PC-3 (cell line): ENCODE measurements around the gene GULP1. TPM values are rescaled to one million over a fixed set of nuclear protein-coding genes. Genes with fewer than 3 reads are reported as not detected.

Source experiments
- ATAC-seq: fragments of 200-7000 bp; cut with Tn5 transposase; 2 replicates; pipeline ENCODE4 v1.9.1; 2020; ENCODE audit warnings: mild to moderate bottlenecking, moderate library complexity
- BruUV-seq: library from RNA; stranded (reverse); fragments of 400-500 nt; replicated peaks from 2 replicates; lab custom pipeline; 2021; lab: Mats Ljungman, UMichigan
- CTCF ChIA-PET: fragments of 300-600 bp; sonication (Branson Sonifier 250); formaldehyde crosslinking; loops from one replicate; lab custom pipeline; 2022; ENCODE audit warnings: antibody characterized with exemption; lab: Charles Lee
- POLR2A ChIA-PET: fragments of 300-600 bp; sonication (Branson Sonifier 250); formaldehyde crosslinking; loops from one replicate; lab custom pipeline; 2022; ENCODE audit warnings: antibody characterized with exemption; ENCODE audit not compliant: unreplicated experiment; lab: Charles Lee
- DNase-seq: peaks from one replicate; pipeline ENCODE4 v3.0.0-alpha.2; 2015
- H2AFZ ChIP-seq: fragments of 300-600 bp; sonication (generic); 2 replicates; pipeline ENCODE4 v1.6.0; 2016; ENCODE audit warnings: antibody characterized with exemption, low read length
- H3F3A ChIP-seq: fragments of 300-600 bp; sonication (generic); one replicate; pipeline ENCODE4 v1.6.0; 2017; ENCODE audit warnings: antibody characterized with exemption, low read length, control low read depth, mild to moderate bottlenecking; ENCODE audit not compliant: unreplicated experiment
- H3K27ac ChIP-seq: fragments of 300-600 bp; sonication (generic); 2 replicates; pipeline ENCODE4 v1.5.1; 2016; ENCODE audit warnings: mild to moderate bottlenecking, low read length
- H3K27me3 ChIP-seq: fragments of 300-600 bp; sonication (generic); 2 replicates; pipeline ENCODE4 v1.6.1; 2016; ENCODE audit warnings: low read length, mixed read lengths
- H3K36me3 ChIP-seq: fragments of 300-600 bp; sonication (generic); 2 replicates; pipeline ENCODE4 v1.6.1; 2016; ENCODE audit warnings: low read depth, mixed run types, low read length, mixed read lengths
- H3K4me1 ChIP-seq: fragments of 300-600 bp; sonication (generic); 2 replicates; pipeline ENCODE4 v1.5.1; 2016; ENCODE audit warnings: low read length; ENCODE audit not compliant: insufficient read depth
- H3K4me2 ChIP-seq: fragments of 300-600 bp; sonication (generic); 2 replicates; pipeline ENCODE4 v1.6.0; 2016; ENCODE audit warnings: low read length
- H3K4me3 ChIP-seq: fragments of 300-600 bp; sonication (generic); 2 replicates; pipeline ENCODE4 v1.5.1; 2016; ENCODE audit warnings: mild to moderate bottlenecking, low read length, mixed read lengths
- H3K79me2 ChIP-seq: fragments of 300-600 bp; sonication (generic); 2 replicates; pipeline ENCODE4 v1.6.1; 2017; ENCODE audit warnings: low read length, mixed read lengths
- H3K9ac ChIP-seq: fragments of 300-600 bp; sonication (generic); 2 replicates; pipeline ENCODE4 v1.6.0; 2016; ENCODE audit warnings: mild to moderate bottlenecking, low read length
- H3K9me2 ChIP-seq: fragments of 300-600 bp; sonication (generic); replicated peaks from 2 replicates; pipeline ENCODE4 v1.6.1; 2016; ENCODE audit warnings: mixed run types, low read length, mixed read lengths
- H3K9me3 ChIP-seq: fragments of 300-600 bp; sonication (generic); 2 replicates; pipeline ENCODE4 v1.6.1; 2016; ENCODE audit warnings: low read length, mixed read lengths
- H4K20me1 ChIP-seq: fragments of 300-600 bp; sonication (generic); 2 replicates; pipeline ENCODE4 v1.6.1; 2016; ENCODE audit warnings: low read length, mixed read lengths
- CTCF ChIP-seq: fragments of 300-600 bp; sonication (generic); conservative IDR thresholded peaks from 2 replicates; pipeline ENCODE4 v1.5.1; 2017; ENCODE audit warnings: antibody characterized with exemption, low read depth, mild to moderate bottlenecking, low read length
- EZH2 ChIP-seq: fragments of 300-600 bp; sonication (generic); IDR thresholded peaks from one replicate; pipeline ENCODE4 v1.6.1; 2017; ENCODE audit warnings: antibody characterized with exemption, mild to moderate bottlenecking, low read length; ENCODE audit not compliant: unreplicated experiment
- EZH2phosphoT487 ChIP-seq: fragments of 300-600 bp; sonication (generic); IDR thresholded peaks from 2 replicates; pipeline ENCODE4 v1.6.1; 2018; ENCODE audit warnings: mild to moderate bottlenecking, antibody characterized with exemption, low read length, borderline replicate concordance
- intact Hi-C: fragments of 100-400 bp; cut with micrococcal nuclease; formaldehyde crosslinking; loops from 2 replicates; pipeline ENCODE4 v1.9.0; 2023
- total RNA-seq: library from RNA; depleted of rRNA; stranded (reverse); fragments of >200 nt; gene quantifications from 2 replicates; pipeline ENCODE4 v1.2.3, GENCODE V29; 2014

Gene GULP1
- total RNA-seq, 1 experiment from 2014 or later, result 25.5 TPM

- Histone ChIP-seq H3K9ac (no peak overlapping the region), H3F3A (no peaks in the 10 kb centered on the region), H3K27ac (no peak overlapping the region), H2AFZ (no peak overlapping the region), H3K9me2 (no peaks in the 10 kb centered on the region), H3K4me3 (no peak overlapping the region), H4K20me1 (no peaks in the 10 kb centered on the region), H3K4me1 (peaks cover 10% of the 10 kb centered on the region; the same call in 1 of the 2 replicates), H3K79me2 (no peaks in the 10 kb centered on the region), H3K36me3 (no peaks in the 10 kb centered on the region), H3K27me3 (no peaks in the 10 kb centered on the region), H3K4me2 (no peak overlapping the region), H3K9me3 (no peaks in the 10 kb centered on the region)
- ChIA-PET POLR2A (interaction anchor here (0.5 kb wide), 1 partner anchor 16 kb away, joined by 3 read pairs; no protein-coding TSS in a partner anchor), CTCF (no interaction called here)
- BruUV-seq, result no TSS peak
- peak; percentile 4 for DNase-seq
- intact Hi-C loops, result no loop called here
- ATAC-seq, result no peak
- TF ChIP-seq EZH2phosphoT487 (no peak), CTCF (no peak), EZH2 (no peak)
Measured at GRCh38 chr2:188244383-188244782, 47.3 kb upstream of the GULP1 start.

- no peaks in the 10 kb centered on the region for H3K9me2 ChIP-seq
- DNase-seq (peak; percentile 56), ATAC-seq (peak; percentile 60)
- no peaks in the 10 kb centered on the region for H3K9me3 ChIP-seq
- H3K36me3 ChIP-seq, result no peaks in the 10 kb centered on the region
- H4K20me1 ChIP-seq, result no peaks in the 10 kb centered on the region
- no peaks in the 10 kb centered on the region for H3K27me3 ChIP-seq
- H3K4me1 ChIP-seq, result peaks cover 10% of the 10 kb centered on the region; the same call in 1 of the 2 replicates
- no peaks in the 10 kb centered on the region for H3K79me2 ChIP-seq
- H3K4me2 ChIP-seq, result no peak overlapping the region
- no peak overlapping the region for H3K27ac ChIP-seq
- H2AFZ ChIP-seq, result no peak overlapping the region
- POLR2A ChIA-PET, result no interaction called here
- no peak for TF ChIP-seq EZH2phosphoT487
- TF ChIP-seq CTCF, result no peak
- TF ChIP-seq EZH2, result no peak
- H3K4me3 ChIP-seq, result no peak overlapping the region
- BruUV-seq, result no TSS peak
- CTCF ChIA-PET, result no interaction called here
- intact Hi-C loops, result no loop called here
- no peaks in the 10 kb centered on the region for H3F3A ChIP-seq
- no peak overlapping the region for H3K9ac ChIP-seq
Measured at GRCh38 chr2:188245230-188245629, 46.4 kb upstream of the GULP1 start.

GRCh38 chr2:188248513-188248912, 43.2 kb upstream of the GULP1 start:
- no peak for DNase-seq
- no peaks in the 10 kb centered on the region for H3K9me2 ChIP-seq
- H3K9me3 ChIP-seq, result peaks cover 4% of the 10 kb centered on the region; the same call in 1 of the 2 replicates
- H3K4me2 ChIP-seq, result no peak overlapping the region
- peaks cover 10% of the 10 kb centered on the region; the same call in 1 of the 2 replicates for H3K4me1 ChIP-seq
- BruUV-seq, result no TSS peak
- no peaks in the 10 kb centered on the region for H3K27me3 ChIP-seq
- CTCF ChIA-PET, result no interaction called here
- H3K9ac ChIP-seq, result no peak overlapping the region
- H3K4me3 ChIP-seq, result no peak overlapping the region
- H3K79me2 ChIP-seq, result no peaks in the 10 kb centered on the region
- no peak overlapping the region for H2AFZ ChIP-seq
- no peaks in the 10 kb centered on the region for H4K20me1 ChIP-seq
- intact Hi-C loops, result no loop called here
- TF ChIP-seq CTCF (no peak), EZH2phosphoT487 (no peak), EZH2 (no peak)
- H3K36me3 ChIP-seq, result no peaks in the 10 kb centered on the region
- POLR2A ChIA-PET, result no interaction called here
- no peak for ATAC-seq
- no peaks in the 10 kb centered on the region for H3F3A ChIP-seq
- no peak overlapping the region for H3K27ac ChIP-seq
